ENCODE measurements around the gene CCT2.

CCT2 gene

GRCh38 chr12:69580074-69580473 lies 5.2 kb upstream of the CCT2 start:
- TF ChIP-seq MYC (IDR thresholded peaks at IDR 0.05; ENCODE audit: low read depth, low read length), result no peak
- TF ChIP-seq, protein P1, sequence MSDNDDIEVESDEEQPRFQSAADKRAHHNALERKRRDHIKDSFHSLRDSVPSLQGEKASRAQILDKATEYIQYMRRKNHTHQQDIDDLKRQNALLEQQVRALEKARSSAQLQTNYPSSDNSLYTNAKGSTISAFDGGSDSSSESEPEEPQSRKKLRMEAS (IDR thresholded peaks at IDR 0.05; ENCODE audit: low read depth, low read length), result no peak
- DNase-seq (ENCODE audit: low read depth), result no peak

GRCh38 chr12:69583203-69583602 lies 2.1 kb upstream of the CCT2 start:
- DNase-seq (ENCODE audit: low read depth), result peak; percentile 60
- no peak for TF ChIP-seq POLR2A (IDR thresholded peaks at IDR 0.05; ENCODE audit: extremely low read depth, insufficient read length)
- TF ChIP-seq, protein P2, sequence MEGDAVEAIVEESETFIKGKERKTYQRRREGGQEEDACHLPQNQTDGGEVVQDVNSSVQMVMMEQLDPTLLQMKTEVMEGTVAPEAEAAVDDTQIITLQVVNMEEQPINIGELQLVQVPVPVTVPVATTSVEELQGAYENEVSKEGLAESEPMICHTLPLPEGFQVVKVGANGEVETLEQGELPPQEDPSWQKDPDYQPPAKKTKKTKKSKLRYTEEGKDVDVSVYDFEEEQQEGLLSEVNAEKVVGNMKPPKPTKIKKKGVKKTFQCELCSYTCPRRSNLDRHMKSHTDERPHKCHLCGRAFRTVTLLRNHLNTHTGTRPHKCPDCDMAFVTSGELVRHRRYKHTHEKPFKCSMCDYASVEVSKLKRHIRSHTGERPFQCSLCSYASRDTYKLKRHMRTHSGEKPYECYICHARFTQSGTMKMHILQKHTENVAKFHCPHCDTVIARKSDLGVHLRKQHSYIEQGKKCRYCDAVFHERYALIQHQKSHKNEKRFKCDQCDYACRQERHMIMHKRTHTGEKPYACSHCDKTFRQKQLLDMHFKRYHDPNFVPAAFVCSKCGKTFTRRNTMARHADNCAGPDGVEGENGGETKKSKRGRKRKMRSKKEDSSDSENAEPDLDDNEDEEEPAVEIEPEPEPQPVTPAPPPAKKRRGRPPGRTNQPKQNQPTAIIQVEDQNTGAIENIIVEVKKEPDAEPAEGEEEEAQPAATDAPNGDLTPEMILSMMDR (IDR thresholded peaks at IDR 0.05; ENCODE audit: low read depth, low read length), result peak; percentile 32
- H3K4me3 ChIP-seq (ENCODE audit: low read depth, low read length), result no peak overlapping the region

More at GRCh38 chr12:69580074-69580473, 5.2 kb upstream of the CCT2 start:
- no peak overlapping the region for H3K4me3 ChIP-seq (ENCODE audit: low read depth, low read length)

DNA sequence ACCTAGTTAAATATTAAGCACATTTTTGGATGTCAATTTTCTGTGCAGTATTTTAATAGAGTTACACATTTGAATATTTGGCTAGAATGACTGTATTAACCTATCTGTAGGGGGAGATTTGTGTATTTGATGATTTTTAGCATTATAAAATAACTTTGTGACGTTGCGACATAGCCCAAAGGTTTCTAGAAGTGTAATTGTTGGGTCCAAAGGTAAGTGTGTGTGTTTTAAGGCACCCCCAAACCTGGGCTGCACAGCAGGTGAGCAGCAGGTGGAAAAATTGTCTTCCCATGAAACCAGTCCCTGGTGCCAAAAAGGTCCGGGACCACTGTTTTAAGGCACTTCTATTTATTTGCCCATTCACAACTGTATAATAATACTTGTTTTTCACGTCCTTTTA lies 3.3 kb downstream of the CCT2 start:
- H3K4me3 ChIP-seq (ENCODE audit: low read depth, low read length), result no peak overlapping the region
- TF ChIP-seq, protein P1 (IDR thresholded peaks at IDR 0.05; ENCODE audit: low read depth, low read length), result no peak
- no peak for TF ChIP-seq MYC (IDR thresholded peaks at IDR 0.05; ENCODE audit: low read depth, low read length)
- TF ChIP-seq, protein P2 (IDR thresholded peaks at IDR 0.05; ENCODE audit: low read depth, low read length), result no peak
- TF ChIP-seq POLR2A (IDR thresholded peaks at IDR 0.05; ENCODE audit: extremely low read depth, insufficient read length), result no peak
- no peak for DNase-seq (ENCODE audit: low read depth)

GRCh38 chr12:69589082-69589481 lies 3.8 kb downstream of the CCT2 start:
- no peak overlapping the region for H3K4me3 ChIP-seq (ENCODE audit: low read depth, low read length)
- no peak for TF ChIP-seq MYC (IDR thresholded peaks at IDR 0.05; ENCODE audit: low read depth, low read length)
- TF ChIP-seq, protein P2 (IDR thresholded peaks at IDR 0.05; ENCODE audit: low read depth, low read length), result no peak
- TF ChIP-seq, protein P1 (IDR thresholded peaks at IDR 0.05; ENCODE audit: low read depth, low read length), result no peak
- TF ChIP-seq POLR2A (IDR thresholded peaks at IDR 0.05; ENCODE audit: extremely low read depth, insufficient read length), result no peak
- no peak for DNase-seq (ENCODE audit: low read depth)

GRCh38 chr12:69595689-69596088 lies 10.4 kb downstream of the CCT2 start:
- DNase-seq (ENCODE audit: low read depth), result peak; percentile 33

GRCh38 chr12:69598174-69598753 lies 13.0 kb downstream of the CCT2 start:
- TF ChIP-seq MYC (IDR thresholded peaks at IDR 0.05; ENCODE audit: low read depth, low read length), result no peak
- TF ChIP-seq, protein P2 (IDR thresholded peaks at IDR 0.05; ENCODE audit: low read depth, low read length), result no peak
- TF ChIP-seq POLR2A (IDR thresholded peaks at IDR 0.05; ENCODE audit: extremely low read depth, insufficient read length), result no peak
- TF ChIP-seq, protein P1 (IDR thresholded peaks at IDR 0.05; ENCODE audit: low read depth, low read length), result no peak
- DNase-seq (ENCODE audit: low read depth), result no peak
- H3K4me3 ChIP-seq (ENCODE audit: low read depth, low read length), result no peak overlapping the region

More at GRCh38 chr12:69595689-69596088, 10.4 kb downstream of the CCT2 start:
- H3K4me3 ChIP-seq (ENCODE audit: low read depth, low read length), result no peak overlapping the region
- TF ChIP-seq MYC (IDR thresholded peaks at IDR 0.05; ENCODE audit: low read depth, low read length) (no peak), POLR2A (IDR thresholded peaks at IDR 0.05; ENCODE audit: extremely low read depth, insufficient read length) (no peak)
- TF ChIP-seq, protein P1 (IDR thresholded peaks at IDR 0.05; ENCODE audit: low read depth, low read length), result no peak
- TF ChIP-seq, protein P2 (IDR thresholded peaks at IDR 0.05; ENCODE audit: low read depth, low read length), result no peak

Measured in NB4 (cell line).